Thymus (tissue), 11 donors: ENCODE data around the gene POU4F2. TPM values are rescaled to one million over a fixed set of nuclear protein-coding genes. Genes with fewer than 3 reads are reported as not detected.
A peak's percentile ranks its signal among the peaks of the same experiment; 100 is the strongest.

ENCODE experiments used
- DNase-seq, 9 donors: peaks; one replicate each; pipeline ENCODE4 v3.0.0-alpha.2; 2013; ENCODE audit warnings: low spot score in 9 of 9, low read depth in 6 of 9, missing footprints in 1 of 9
- H3K27ac ChIP-seq, 2 donors: one replicate each; pipeline ENCODE4 v1.5.1; 2013; ENCODE audit warnings: control low read depth in 1 of 2, low read depth in 1 of 2, low read length in 1 of 2, mild to moderate bottlenecking in 1 of 2, moderate library complexity in 1 of 2
- H3K27me3 ChIP-seq, 2 donors: one replicate each; pipeline ENCODE4 v1.5.1; 2013; ENCODE audit warnings: low read length in 1 of 2; ENCODE audit not compliant: control insufficient read depth in 2 of 2, insufficient read depth in 1 of 2
- H3K36me3 ChIP-seq, 2 donors: one replicate each; pipeline ENCODE4 v1.5.1; 2013; ENCODE audit warnings: low read length in 1 of 2, mild to moderate bottlenecking in 1 of 2, moderate library complexity in 1 of 2; ENCODE audit not compliant: control insufficient read depth in 2 of 2, insufficient read depth in 2 of 2
- H3K4me1 ChIP-seq, 2 donors: one replicate each; pipeline ENCODE4 v1.5.1; 2013; ENCODE audit warnings: low read length in 2 of 2; ENCODE audit not compliant: control insufficient read depth in 2 of 2, insufficient read depth in 2 of 2
- H3K4me3 ChIP-seq, 2 donors: one replicate each; pipeline ENCODE4 v1.5.1; 2013; ENCODE audit warnings: low read length in 2 of 2, control low read depth in 1 of 2, mild to moderate bottlenecking in 1 of 2
- H3K9me3 ChIP-seq, 2 donors: one replicate each; pipeline ENCODE4 v1.5.1; 2013; ENCODE audit warnings: low read length in 1 of 2, mild to moderate bottlenecking in 1 of 2; ENCODE audit not compliant: control insufficient read depth in 2 of 2, insufficient read depth in 1 of 2
- WGBS: extraction: QIAGEN DNeasy Blood & Tissue Kit; methylation state at CpG from one replicate; pipeline ENCODE4 v1.1.7; 2013; 5-methylcytosine and 5-hydroxymethylcytosine counted together
- polyA plus RNA-seq: library from polyadenylated mRNA; stranded (reverse); fragments of 200-250 nt; gene quantifications from one replicate; pipeline ENCODE4 v1.2.3, GENCODE V29; 2013
- total RNA-seq: library from RNA; stranded (reverse); fragments of 120-200 nt; gene quantifications from one replicate; pipeline ENCODE4 v1.2.4, GENCODE V29; 2013
- donor health status: healthy.

POU4F2 gene
- total and polyA plus RNA-seq, 2 donors: not detected

DNA sequence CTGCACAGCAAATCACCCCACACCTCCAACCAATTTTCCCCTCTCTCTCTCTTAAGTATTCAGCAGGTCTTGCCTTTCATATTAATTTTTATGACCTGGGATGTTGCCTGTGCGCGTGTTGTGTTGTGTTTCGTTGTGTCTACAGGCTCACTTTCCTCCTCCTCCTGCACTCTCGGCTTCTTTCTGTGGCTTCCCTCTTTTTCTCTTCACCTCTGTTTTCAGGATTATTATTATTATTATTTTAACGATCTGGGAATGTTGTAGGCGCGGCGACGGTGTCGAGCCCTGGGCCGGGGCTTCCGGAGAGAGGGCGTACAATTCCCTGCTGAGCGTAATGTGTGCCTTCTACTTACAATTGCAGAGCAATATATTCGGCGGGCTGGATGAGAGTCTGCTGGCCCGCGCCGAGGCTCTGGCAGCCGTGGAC, 826 bp downstream of the POU4F2 start:
- H3K4me1 ChIP-seq: peaks cover 0 to 2% of the 10 kb centered on the region in 2 donors
- peaks cover 56 to 84% of the 10 kb centered on the region in 2 donors for H3K27me3 ChIP-seq
- H3K36me3 ChIP-seq: no peaks in the 10 kb centered on the region
- no peak overlapping the region for H3K4me3 ChIP-seq
- no peak for DNase-seq
- peaks cover 0 to 8% of the 10 kb centered on the region in 2 donors for H3K9me3 ChIP-seq
- 7% methylated on average over 20 of the region's 20 CpGs for WGBS
- H3K27ac ChIP-seq: no peak overlapping the region

DNA sequence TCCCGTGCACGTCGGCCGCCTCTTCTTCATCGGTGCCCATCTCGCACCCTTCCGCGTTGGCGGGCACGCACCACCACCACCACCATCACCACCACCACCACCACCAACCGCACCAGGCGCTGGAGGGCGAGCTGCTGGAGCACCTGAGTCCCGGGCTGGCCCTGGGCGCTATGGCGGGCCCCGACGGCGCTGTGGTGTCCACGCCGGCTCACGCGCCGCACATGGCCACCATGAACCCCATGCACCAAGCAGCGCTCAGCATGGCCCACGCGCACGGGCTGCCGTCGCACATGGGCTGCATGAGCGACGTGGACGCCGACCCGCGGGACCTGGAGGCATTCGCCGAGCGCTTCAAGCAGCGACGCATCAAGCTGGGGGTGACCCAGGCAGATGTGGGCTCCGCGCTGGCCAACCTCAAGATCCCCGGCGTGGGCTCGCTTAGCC, 1.4 kb downstream of the POU4F2 start:
- DNase-seq: no peak
- Histone ChIP-seq H3K36me3 (no peaks in the 10 kb centered on the region), H3K9me3 (peaks cover 0 to 8% of the 10 kb centered on the region in 2 donors), H3K27ac (no peak overlapping the region), H3K27me3 (peaks cover 50 to 79% of the 10 kb centered on the region in 2 donors), H3K4me1 (peaks cover 0 to 2% of the 10 kb centered on the region in 2 donors), H3K4me3 (no peak overlapping the region)
- WGBS: 12% methylated on average over 46 of the region's 46 CpGs

DNA sequence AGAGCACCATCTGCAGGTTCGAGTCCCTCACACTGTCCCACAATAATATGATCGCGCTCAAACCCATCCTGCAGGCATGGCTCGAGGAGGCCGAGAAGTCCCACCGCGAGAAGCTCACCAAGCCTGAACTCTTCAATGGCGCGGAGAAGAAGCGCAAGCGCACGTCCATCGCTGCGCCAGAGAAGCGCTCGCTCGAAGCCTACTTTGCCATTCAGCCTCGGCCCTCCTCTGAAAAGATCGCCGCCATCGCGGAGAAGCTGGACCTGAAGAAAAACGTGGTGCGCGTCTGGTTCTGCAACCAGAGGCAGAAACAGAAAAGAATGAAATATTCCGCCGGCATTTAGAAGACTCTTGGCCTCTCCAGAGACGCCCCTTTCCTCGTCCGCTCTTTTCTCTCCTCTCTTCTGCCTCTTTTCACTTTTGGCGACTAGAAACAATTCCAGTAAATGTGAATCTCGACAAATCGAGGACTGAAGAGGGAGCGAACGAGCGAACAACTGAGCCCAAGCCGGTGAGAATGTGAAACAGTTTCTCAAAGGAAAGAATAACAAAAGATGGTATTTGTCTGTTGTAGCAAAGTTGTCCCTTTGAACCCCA, 1.9 kb downstream of the POU4F2 start:
- peaks cover 49 to 74% of the 10 kb centered on the region in 2 donors for H3K27me3 ChIP-seq
- H3K9me3 ChIP-seq: peaks cover 0 to 8% of the 10 kb centered on the region in 2 donors
- no peak overlapping the region for H3K27ac ChIP-seq
- H3K36me3 ChIP-seq: no peaks in the 10 kb centered on the region
- 6% methylated on average over 37 of the region's 37 CpGs for WGBS
- H3K4me1 ChIP-seq: peaks cover 0 to 2% of the 10 kb centered on the region in 2 donors
- no peak for DNase-seq
- H3K4me3 ChIP-seq: no peak overlapping the region

DNA sequence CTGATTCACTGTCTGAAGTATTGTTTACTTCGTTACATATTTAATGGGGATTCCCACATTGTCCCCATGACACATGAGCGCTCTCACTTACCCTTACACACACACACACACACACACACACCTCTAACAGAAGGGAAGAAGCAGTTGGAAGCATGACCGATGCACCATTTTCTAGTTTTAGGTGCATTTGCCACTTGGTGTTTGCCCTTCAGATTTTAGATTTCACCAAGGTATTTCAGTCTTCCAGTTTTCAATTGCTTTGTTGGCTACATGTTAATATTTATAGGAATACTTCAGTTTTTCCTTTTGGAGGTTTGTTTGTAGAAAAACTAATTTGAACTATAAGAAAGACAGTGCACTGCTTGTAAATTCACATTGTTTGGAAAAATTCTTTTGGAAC, 3.1 kb downstream of the POU4F2 start:
- no peak overlapping the region for H3K27ac ChIP-seq
- peaks cover 46 to 75% of the 10 kb centered on the region in 2 donors for H3K27me3 ChIP-seq
- H3K36me3 ChIP-seq: no peaks in the 10 kb centered on the region
- H3K4me3 ChIP-seq: no peak overlapping the region
- DNase-seq: no peak
- H3K9me3 ChIP-seq: peaks cover 0 to 8% of the 10 kb centered on the region in 2 donors
- H3K4me1 ChIP-seq: peaks cover 0 to 2% of the 10 kb centered on the region in 2 donors
- 12% methylated on average over 3 of the region's 3 CpGs for WGBS

DNA sequence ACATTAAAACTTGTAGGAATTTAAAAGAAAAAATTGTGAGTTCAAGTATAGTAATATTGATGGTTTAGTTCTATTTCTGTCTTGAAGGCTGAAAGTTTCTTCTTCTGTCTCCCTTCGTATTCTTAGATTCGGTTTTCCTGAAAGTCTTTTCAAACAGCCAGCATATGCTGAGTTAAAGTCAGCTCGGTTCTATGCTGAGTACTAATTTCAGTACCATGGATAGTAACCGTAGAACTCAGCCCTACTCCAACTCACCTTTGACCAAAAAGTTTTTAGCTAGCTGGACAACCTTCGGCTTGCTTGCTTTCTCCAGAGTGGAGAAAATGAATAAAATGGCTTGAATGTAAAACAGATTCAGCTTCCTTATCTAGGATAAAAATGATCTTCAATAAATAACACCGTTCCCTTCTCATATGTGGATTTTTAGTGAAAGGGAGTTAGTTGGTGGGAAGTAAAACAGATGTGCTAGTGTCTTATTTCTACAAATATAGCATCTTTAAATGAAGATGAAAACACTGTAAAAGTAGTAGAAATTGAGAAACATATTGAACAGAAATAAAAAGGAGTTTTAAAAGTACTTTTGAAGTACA, 5.2 kb downstream of the POU4F2 start:
- H3K36me3 ChIP-seq: no peaks in the 10 kb centered on the region
- H3K9me3 ChIP-seq: peaks cover 0 to 8% of the 10 kb centered on the region in 2 donors
- H3K4me3 ChIP-seq: no peak overlapping the region
- peak in 4 of 9 donors; percentile 3 to 32 (median 16) for DNase-seq
- 7% methylated on average over 6 of the region's 6 CpGs for WGBS
- H3K27ac ChIP-seq: no peak overlapping the region
- H3K27me3 ChIP-seq: peaks cover 43 to 75% of the 10 kb centered on the region in 2 donors
- H3K4me1 ChIP-seq: peaks cover 0 to 2% of the 10 kb centered on the region in 2 donors

DNA sequence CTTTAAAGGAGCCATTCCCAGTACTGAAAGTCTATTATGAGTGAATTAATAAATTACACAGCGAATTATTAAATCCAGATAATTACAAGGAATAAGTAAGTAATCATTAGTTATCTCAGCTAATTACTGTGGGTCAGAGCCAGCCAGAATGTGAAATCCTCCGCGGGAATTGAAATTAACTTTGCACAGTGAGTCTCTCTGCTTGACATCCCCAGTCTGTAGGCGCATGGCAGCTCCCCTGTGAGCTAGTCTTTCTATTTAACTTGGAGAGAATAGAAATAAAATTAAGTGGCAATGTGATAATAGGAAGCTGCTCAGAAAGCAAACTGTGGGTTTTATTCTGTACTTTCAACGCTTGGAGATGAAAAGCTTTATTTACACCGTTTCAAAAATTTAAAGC, 7.2 kb downstream of the POU4F2 start:
- peaks cover 0 to 3% of the 10 kb centered on the region in 2 donors for H3K9me3 ChIP-seq
- no peaks in the 10 kb centered on the region for H3K36me3 ChIP-seq
- H3K27me3 ChIP-seq: peaks cover 27 to 75% of the 10 kb centered on the region in 2 donors
- no peak for DNase-seq
- H3K4me3 ChIP-seq: no peak overlapping the region
- H3K4me1 ChIP-seq: no peaks in the 10 kb centered on the region
- 5% methylated on average over 6 of the region's 6 CpGs for WGBS
- H3K27ac ChIP-seq: no peak overlapping the region

DNA sequence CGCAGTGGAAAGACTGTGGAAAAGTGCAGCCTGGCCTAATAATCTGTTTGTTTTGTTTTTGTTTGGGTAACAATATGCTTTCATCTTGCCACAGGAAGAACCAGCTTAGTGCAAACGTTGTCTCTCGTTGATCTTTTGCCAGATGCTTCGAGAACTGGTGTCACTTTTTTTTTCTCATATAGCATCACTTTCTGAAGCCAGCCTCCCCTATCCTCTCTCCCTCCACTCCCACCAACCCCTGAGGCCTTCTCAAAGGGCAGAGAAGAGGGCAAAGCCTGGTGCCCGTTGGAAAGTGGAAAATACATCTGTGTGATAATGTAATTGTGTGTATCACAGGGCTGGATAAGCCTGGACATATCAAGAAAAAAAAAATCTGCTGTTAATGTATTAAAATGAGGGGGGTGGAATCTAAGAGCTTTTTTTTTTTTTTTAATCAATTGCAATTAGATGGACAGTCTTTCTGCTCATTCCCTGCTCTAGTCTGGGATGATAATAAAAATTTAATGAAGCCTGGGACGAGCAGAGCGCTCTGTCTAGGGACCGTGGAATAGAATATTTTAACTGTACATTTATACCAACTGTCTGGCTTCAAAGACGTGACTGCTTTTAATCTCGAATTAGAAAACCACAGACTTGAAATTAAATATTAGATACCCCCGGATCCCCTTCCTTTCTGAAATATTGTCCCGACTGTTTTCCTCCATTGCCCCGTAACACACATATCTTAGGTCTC, 8.1 kb downstream of the POU4F2 start:
- Histone ChIP-seq H3K36me3 (no peaks in the 10 kb centered on the region), H3K27me3 (peaks cover 26 to 75% of the 10 kb centered on the region in 2 donors), H3K4me3 (no peak overlapping the region), H3K9me3 (peaks cover 0 to 3% of the 10 kb centered on the region in 2 donors), H3K4me1 (no peaks in the 10 kb centered on the region), H3K27ac (no peak overlapping the region)
- WGBS: 8% methylated on average over 13 of the region's 13 CpGs
- no peak for DNase-seq

DNA sequence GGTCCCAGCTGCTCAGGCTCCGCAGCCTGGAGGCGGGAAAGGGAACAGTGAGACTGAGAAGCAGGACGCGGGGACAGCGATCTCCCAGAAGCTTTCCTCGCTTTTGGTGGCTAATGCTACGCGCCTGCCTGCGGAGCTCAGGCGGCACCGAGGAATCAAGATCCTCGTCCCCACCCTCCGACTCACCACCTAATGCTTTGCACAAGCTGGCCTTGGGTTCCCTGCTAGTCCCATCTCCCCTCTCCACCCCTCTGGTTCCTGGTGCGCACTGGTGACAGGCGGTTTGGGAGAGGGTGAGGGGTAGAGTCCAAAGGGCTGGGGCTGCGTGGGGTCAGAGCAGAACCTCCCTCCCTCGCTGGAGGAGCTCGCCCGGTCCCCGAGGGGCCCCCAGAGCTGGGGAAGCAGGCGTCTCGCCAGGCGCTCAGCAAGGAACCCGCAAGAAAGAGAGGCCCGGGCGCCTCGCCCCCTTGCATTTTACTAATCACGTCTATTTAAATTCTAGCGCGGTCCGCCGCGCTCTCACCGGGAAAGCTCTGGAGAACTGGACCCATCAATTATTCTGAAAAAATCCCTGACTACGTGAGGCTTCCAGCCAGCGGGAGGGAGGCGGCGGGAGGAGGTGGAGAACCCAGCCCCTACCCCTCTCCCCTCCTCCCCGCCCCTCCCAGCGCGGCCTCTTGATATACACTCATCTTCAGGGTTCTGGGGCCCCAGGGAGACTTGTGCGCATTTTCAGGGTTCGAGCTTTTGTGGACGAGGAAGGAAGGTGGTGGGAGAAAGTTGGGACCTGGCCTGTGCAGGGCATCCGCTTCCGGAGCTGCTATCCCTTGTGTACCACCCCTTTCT, 9.1 kb downstream of the POU4F2 start:
- Histone ChIP-seq H3K4me3 (no peak overlapping the region), H3K9me3 (peaks cover 0 to 1% of the 10 kb centered on the region in 2 donors), H3K27me3 (peaks cover 26 to 77% of the 10 kb centered on the region in 2 donors), H3K4me1 (no peaks in the 10 kb centered on the region), H3K27ac (no peak overlapping the region), H3K36me3 (no peaks in the 10 kb centered on the region)
- DNase-seq: no peak
- 7% methylated on average over 46 of the region's 46 CpGs for WGBS
